OCI-LY3 (cell line): ENCODE data around the gene GBP1.
A peak's percentile ranks its signal among the peaks of the same experiment; 100 is the strongest.

Experiments
- H2AFZ ChIP-seq: fragments of 200-600, 300-600 bp; shearing (Covaris generic); 2 replicates; pipeline ENCODE4 v1.6.0; 2014; ENCODE audit warnings: antibody characterized with exemption, low read depth, low read length
- H3K27ac ChIP-seq: fragments of 200-600, 300-600 bp; sonication (generic); 2 replicates; pipeline ENCODE4 v1.5.1; 2014; ENCODE audit warnings: mild to moderate bottlenecking, low read length, moderate library complexity, mixed read lengths
- H3K27me3 ChIP-seq: fragments of 200-600, 300-600 bp; sonication (generic); 2 replicates; pipeline ENCODE4 v1.6.1; 2014; ENCODE audit warnings: low read depth, low read length, mixed read lengths
- H3K36me3 ChIP-seq: fragments of 200-600, 300-600 bp; sonication (generic); replicated peaks from 2 replicates; pipeline ENCODE3; 2014; ENCODE audit warnings: low read depth, low read length, mixed read lengths
- H3K4me1 ChIP-seq: fragments of 300-600, 200-600 bp; sonication (generic); 2 replicates; pipeline ENCODE4 v1.6.1; 2014; ENCODE audit warnings: low read length, mixed read lengths
- H3K4me2 ChIP-seq: fragments of 200-600, 300-600 bp; sonication (generic); 2 replicates; pipeline ENCODE4 v1.6.1; 2014; ENCODE audit warnings: low read length, mixed read lengths
- H3K4me3 ChIP-seq: fragments of 300-600, 200-600 bp; sonication (generic); 2 replicates; pipeline ENCODE4 v1.5.1; 2014; ENCODE audit warnings: antibody characterized with exemption, mild to moderate bottlenecking, low read length, moderate library complexity
- H3K79me2 ChIP-seq: fragments of 300-600, 200-600 bp; shearing (Covaris generic); 2 replicates; pipeline ENCODE4 v1.6.1; 2014; ENCODE audit warnings: mild to moderate bottlenecking, low read length, mixed read lengths
- H3K9ac ChIP-seq: fragments of 300-600, 200-600 bp; shearing (Covaris generic); 2 replicates; pipeline ENCODE4 v1.6.0; 2014; ENCODE audit warnings: mild to moderate bottlenecking, low read length, moderate library complexity
- H3K9me3 ChIP-seq: fragments of 200-600, 300-600 bp; shearing (Covaris generic); 2 replicates; pipeline ENCODE4 v1.6.1; 2014; ENCODE audit warnings: low read length, mixed read lengths; ENCODE audit not compliant: insufficient read depth
- H4K20me1 ChIP-seq: fragments of 200-600, 300-600 bp; sonication (generic); 2 replicates; pipeline ENCODE4 v1.6.1; 2016; ENCODE audit warnings: low read length, mixed read lengths; ENCODE audit not compliant: insufficient read depth
- CTCF ChIP-seq: fragments of 200-600, 300-600 bp; sonication (generic); IDR thresholded peaks from 2 replicates; pipeline ENCODE4 v1.5.1; 2014; ENCODE audit warnings: antibody characterized with exemption, low read length, low read depth
- EZH2phosphoT487 ChIP-seq: fragments of 200-600 bp; shearing (Covaris generic); IDR thresholded peaks from 2 replicates; pipeline ENCODE4 v1.6.1; 2018; ENCODE audit warnings: antibody characterized with exemption, mixed run types, low read depth

GBP1 gene

GRCh38 chr1:89042491-89042890, 22.5 kb downstream of the GBP1 start:
- Histone ChIP-seq H3K4me3 (no peak overlapping the region), H3K27me3 (no peaks in the 10 kb centered on the region), H3K79me2 (no peaks in the 10 kb centered on the region), H3K4me1 (peaks cover 39% of the 10 kb centered on the region), H3K4me2 (no peak overlapping the region), H4K20me1 (no peaks in the 10 kb centered on the region), H3K27ac (no peak overlapping the region), H3K9me3 (peaks cover 16% of the 10 kb centered on the region; the same call in 1 of the 2 replicates), H3K36me3 (peaks cover 15% of the 10 kb centered on the region), H3K9ac (no peak overlapping the region), H2AFZ (no peak overlapping the region)
- TF ChIP-seq CTCF (no peak), EZH2phosphoT487 (no peak)

DNA sequence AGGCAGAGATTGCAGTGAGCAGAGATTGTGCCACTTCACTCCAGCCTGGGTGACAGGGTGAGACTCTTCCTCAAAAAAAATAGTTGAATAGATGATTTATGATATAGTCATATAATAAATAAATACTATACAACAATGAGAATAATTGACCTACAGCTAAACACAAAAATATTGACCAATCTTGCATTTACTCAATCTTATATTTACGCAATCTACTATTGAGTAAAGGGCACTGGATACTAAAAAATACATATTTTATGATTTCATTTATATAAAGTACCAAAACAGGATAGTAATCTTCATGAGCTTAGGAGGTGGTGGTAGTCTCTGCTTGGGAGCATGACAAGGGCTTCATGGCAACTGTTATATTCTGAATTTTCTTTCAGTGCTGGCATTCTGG, 23.3 kb downstream of the GBP1 start:
- no peaks in the 10 kb centered on the region for H3K79me2 ChIP-seq
- H4K20me1 ChIP-seq: no peaks in the 10 kb centered on the region
- H3K4me3 ChIP-seq: no peak overlapping the region
- peak overlapping the region; percentile 88 for H3K27ac ChIP-seq
- no peak overlapping the region for H2AFZ ChIP-seq
- peaks cover 16% of the 10 kb centered on the region; the same call in 1 of the 2 replicates for H3K9me3 ChIP-seq
- peaks cover 47% of the 10 kb centered on the region for H3K4me1 ChIP-seq
- peaks cover 15% of the 10 kb centered on the region for H3K36me3 ChIP-seq
- no peak overlapping the region for H3K9ac ChIP-seq
- no peaks in the 10 kb centered on the region for H3K27me3 ChIP-seq
- TF ChIP-seq CTCF (no peak), EZH2phosphoT487 (no peak)
- no peak overlapping the region for H3K4me2 ChIP-seq

GRCh38 chr1:89041119-89041641, 23.8 kb downstream of the GBP1 start:
- no peaks in the 10 kb centered on the region for H3K27me3 ChIP-seq
- H3K4me1 ChIP-seq: peaks cover 50% of the 10 kb centered on the region
- no peak overlapping the region for H3K4me3 ChIP-seq
- peak overlapping the region; percentile 59 for H3K4me2 ChIP-seq
- TF ChIP-seq EZH2phosphoT487 (0 out of 2 replicates have a peak, but pooled peaks have one; percentile 44), CTCF (no peak)
- no peak overlapping the region for H3K9ac ChIP-seq
- H3K36me3 ChIP-seq: peaks cover 15% of the 10 kb centered on the region
- H3K27ac ChIP-seq: peak overlapping the region; percentile 88
- H2AFZ ChIP-seq: no peak overlapping the region
- no peaks in the 10 kb centered on the region for H3K79me2 ChIP-seq
- H4K20me1 ChIP-seq: no peaks in the 10 kb centered on the region
- peaks cover 16% of the 10 kb centered on the region; the same call in 1 of the 2 replicates for H3K9me3 ChIP-seq

- Histone ChIP-seq H3K4me3 (no peak overlapping the region), H3K9me3 (peaks cover 16% of the 10 kb centered on the region; the same call in 1 of the 2 replicates), H2AFZ (no peak overlapping the region), H3K79me2 (no peaks in the 10 kb centered on the region), H3K4me1 (peaks cover 48% of the 10 kb centered on the region), H4K20me1 (no peaks in the 10 kb centered on the region), H3K4me2 (peak overlapping the region; percentile 59), H3K27ac (peak overlapping the region; percentile 88), H3K36me3 (peaks cover 15% of the 10 kb centered on the region), H3K27me3 (no peaks in the 10 kb centered on the region), H3K9ac (no peak overlapping the region)
- TF ChIP-seq CTCF: no peak
- TF ChIP-seq EZH2phosphoT487: no peak
These were observed 24.7 kb downstream of the GBP1 start for GRCh38 chr1:89040315-89040626.
